GM08714 (cell line): ENCODE results near the gene P3R3URF.

ENCODE experiments used
- H3K4me3 ChIP-seq: fragments of 200-500 bp; sonication (Bioruptor generic); 2 replicates; pipeline ENCODE4 v1.5.1; 2014; ENCODE audit warnings: mild to moderate bottlenecking, low read length, inconsistent platforms
- ZNF274 ChIP-seq: IDR thresholded peaks from 2 replicates; pipeline ENCODE4 v1.6.1; 2012; ENCODE audit warnings: mild to moderate bottlenecking, low read depth, low read length

P3R3URF gene

DNA sequence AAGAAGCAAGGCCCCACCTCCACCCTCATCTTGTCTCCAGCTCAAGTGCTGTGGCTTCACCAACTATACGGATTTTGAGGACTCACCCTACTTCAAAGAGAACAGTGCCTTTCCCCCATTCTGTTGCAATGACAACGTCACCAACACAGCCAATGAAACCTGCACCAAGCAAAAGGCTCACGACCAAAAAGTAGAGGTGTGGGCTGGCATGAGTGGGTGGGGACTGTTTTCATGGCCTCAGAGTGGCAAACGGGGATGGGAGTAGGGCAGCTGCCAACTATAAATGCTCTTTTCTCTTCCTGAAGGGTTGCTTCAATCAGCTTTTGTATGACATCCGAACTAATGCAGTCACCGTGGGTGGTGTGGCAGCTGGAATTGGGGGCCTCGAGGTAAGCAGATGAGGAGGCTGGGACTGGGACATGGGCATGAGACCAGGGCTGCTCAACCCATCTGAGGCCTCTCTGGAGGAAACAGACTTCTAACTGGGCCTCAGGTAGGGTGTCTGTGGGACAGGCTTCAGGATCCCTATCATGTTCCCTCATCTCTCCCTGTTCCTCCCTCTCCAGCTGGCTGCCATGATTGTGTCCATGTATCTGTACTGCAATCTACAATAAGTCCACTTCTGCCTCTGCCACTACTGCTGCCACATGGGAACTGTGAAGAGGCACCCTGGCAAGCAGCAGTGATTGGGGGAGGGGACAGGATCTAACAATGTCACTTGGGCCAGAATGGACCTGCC is 8.8 kb upstream of the P3R3URF start:
- no peak for TF ChIP-seq ZNF274

DNA sequence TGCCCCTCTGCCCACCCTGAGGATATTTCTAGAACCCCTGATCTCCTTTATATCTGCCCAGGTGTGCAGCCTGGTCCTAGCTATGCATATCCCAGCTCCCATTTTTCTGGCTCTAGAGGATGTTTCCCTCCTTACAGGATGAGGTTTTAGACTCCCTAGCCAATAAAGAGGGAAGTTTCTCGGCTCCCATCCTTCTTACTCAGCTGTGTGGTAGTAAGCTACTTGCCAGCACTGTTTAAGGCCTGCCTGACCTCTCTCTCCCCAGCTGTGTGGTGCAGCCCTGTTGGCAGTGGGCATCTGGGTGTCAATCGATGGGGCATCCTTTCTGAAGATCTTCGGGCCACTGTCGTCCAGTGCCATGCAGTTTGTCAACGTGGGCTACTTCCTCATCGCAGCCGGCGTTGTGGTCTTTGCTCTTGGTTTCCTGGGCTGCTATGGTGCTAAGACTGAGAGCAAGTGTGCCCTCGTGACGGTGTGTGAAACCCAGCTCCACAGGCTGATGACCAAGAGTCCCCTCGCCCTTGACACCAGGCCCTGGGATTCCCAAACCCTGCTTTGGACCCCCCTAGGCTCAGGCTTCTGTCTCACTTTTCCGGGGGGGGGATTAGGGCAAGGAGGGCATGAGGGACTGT is 7.8 kb upstream of the P3R3URF start:
- TF ChIP-seq ZNF274 = no peak

More for the DNA sequence above, 8.8 kb upstream of the P3R3URF start:
- no peak overlapping the region for H3K4me3 ChIP-seq

DNA sequence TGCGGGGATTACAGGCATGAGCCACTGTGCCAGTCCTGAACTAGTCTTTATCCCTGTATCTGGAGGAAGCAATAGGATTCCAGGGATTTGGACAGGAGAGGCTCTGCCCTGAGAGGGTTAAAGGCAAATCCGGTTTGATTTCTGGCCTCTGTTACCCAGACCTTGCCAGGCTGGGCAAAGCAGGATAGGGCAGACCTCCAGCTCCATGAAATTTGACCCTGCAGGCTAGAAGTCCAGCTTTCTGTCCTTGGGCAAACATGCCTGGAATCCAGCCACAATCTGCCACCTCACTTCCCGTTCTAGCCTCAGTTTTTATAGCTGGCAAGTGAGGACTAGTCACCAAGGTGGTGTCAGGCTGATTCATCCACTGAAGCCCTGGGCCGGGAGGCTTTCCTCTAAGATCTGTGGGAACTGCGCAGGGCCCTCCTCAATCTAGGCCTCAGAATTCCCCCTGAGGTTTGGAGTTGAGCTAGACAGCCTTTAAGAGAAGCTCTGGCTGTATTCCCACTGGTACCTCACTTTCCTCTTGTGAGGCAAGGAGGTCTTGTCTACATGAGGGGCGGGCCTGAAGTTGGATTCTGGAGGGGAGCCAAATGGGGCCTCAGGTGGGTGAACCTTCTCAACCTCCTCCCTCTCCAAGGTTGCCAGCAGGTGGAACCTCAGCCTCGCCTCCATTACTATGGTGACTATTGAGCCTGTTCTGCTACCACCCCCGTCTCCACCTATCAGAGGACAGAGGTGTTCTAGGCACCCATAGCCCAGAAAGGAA is 7.0 kb upstream of the P3R3URF start:
- TF ChIP-seq ZNF274 = no peak
- no peak overlapping the region for H3K4me3 ChIP-seq

More for the DNA sequence above, 7.8 kb upstream of the P3R3URF start:
- no peak overlapping the region for H3K4me3 ChIP-seq

DNA sequence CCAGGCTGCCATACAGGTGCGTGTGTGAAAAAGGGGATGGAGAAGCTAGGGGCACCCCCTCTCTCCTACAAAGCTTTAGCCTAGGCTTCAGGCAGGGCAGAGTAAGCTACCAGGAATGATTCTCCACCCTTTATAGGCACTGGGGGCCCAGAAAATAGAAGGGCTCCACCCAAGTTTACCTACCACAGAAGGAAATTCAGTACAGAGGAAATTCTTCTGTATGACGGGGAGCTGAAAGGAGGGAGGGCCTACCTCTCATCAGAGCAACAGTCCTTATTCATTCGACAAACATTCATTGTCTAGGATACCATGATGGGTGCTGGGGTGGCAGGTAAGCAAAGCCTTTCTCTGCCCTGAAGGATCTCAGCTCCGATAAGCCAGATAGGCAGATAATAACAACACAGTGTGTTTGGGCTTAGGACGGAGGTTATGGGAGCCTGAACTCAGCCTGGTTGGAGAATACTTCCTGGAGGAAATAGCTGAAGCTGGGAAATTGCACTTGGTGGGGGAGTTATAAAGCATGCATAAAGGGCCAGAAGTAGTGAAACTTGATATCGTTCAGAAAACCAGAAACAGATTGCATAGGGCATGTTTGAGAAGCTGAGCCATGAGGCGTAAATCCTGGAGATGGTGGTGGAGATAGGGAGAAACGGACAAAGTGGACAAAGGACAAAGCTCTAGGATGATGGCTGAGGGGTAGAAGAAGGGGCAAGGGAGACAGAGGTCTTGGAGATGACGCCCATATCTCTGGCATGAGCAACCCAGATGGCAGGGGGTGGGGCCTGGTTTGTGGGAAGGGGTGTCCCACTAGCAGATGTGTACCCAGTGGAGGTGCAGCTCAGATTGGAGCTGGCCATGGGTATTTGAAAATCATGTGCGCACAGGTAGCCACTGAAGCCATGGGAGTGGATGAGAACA is 5.3 kb upstream of the P3R3URF start:
- H3K4me3 ChIP-seq = no peak overlapping the region

DNA sequence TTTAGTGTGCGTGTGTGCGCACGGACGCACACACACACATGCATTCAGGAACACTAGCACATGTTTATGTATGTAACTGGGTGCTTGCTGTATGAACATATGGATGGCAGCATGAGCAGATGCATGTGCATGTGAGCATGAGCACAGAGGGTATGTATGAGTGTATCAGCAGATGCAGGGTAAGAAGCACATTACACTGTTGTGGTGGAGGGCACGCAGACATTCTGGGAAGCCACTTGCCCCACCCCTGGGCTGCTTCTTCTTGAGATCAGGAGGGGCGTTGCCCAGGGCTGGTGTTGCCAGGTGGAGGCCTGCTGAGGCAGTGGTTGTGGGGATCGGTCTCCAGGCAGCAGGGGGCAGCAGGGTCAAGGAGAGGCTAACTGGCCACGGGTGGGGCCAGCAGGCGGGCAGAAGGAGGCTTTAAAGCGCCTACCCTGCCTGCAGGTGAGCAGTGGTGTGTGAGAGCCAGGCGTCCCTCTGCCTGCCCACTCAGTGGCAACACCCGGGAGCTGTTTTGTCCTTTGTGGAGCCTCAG is 3.9 kb upstream of the P3R3URF start:
- TF ChIP-seq ZNF274 = no peak

More for the DNA sequence above, 5.3 kb upstream of the P3R3URF start:
- no peak for TF ChIP-seq ZNF274

DNA sequence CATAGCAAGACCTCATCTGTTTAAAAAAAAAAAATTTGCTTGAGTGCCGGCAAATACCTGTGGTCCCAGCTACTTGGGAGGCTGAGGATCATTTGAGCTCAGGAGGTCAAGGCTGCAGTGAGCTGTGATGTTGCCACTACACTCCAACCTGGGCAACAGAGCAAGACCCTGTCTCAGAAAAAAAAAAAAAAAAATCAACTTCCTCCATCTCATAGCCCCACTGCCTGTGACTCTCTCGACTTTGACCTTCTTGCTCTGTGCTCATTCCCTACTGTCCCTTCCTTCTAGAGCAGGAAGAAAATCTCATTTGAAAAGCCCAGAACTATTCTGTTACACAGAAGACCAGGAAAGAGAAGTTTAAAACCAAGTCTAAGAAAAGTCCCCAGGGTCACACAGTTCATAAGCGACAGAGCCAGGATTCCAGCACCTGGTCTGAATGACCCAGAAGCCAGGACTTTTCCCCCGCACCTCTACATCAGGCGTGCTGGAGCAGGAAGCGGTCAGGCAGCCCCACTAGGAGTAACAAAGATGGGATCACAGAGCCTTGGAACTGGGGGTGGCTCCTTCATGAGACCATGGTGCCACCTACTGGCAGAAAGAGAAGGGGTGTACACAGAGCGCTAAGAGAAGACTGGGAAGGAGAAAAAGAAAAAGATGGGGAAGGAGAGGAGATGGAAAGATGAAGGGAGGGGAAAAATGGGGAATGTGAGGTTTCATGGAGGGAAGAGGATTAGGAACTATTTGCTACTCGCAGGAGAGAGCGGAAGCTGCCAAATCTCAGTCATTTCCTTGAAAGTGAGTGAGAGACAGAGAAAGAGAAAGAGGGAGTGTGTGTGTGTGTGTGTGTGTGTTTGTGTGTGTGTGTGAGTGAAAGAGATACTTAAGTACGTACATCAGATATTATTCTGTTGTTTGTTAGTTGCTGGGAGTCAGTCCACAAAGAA is 3.1 kb upstream of the P3R3URF start:
- H3K4me3 ChIP-seq = no peak overlapping the region
- TF ChIP-seq ZNF274 = no peak

More for the DNA sequence above, 3.9 kb upstream of the P3R3URF start:
- no peak overlapping the region for H3K4me3 ChIP-seq

DNA sequence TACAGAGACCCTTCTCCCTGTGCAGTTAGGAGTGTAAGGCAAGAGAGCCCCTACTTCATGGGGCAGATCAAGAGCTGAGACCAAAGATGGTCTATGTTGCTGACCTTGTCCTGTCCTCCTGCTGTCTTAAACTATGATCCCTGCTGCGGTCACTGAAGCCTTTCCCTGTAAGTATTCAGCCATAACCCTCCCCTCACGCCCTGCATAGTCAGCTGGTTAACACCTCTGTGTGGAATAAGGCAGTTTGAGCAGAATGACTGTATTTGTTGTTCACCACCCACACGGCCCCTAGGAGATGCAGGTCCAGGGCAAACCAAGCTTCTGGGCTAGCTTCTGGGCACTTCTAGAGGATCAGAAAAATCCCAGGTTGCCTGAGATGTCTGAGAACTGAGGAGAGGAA is 1.0 kb downstream of the P3R3URF start:
- H3K4me3 ChIP-seq = no peak overlapping the region
- no peak for TF ChIP-seq ZNF274

DNA sequence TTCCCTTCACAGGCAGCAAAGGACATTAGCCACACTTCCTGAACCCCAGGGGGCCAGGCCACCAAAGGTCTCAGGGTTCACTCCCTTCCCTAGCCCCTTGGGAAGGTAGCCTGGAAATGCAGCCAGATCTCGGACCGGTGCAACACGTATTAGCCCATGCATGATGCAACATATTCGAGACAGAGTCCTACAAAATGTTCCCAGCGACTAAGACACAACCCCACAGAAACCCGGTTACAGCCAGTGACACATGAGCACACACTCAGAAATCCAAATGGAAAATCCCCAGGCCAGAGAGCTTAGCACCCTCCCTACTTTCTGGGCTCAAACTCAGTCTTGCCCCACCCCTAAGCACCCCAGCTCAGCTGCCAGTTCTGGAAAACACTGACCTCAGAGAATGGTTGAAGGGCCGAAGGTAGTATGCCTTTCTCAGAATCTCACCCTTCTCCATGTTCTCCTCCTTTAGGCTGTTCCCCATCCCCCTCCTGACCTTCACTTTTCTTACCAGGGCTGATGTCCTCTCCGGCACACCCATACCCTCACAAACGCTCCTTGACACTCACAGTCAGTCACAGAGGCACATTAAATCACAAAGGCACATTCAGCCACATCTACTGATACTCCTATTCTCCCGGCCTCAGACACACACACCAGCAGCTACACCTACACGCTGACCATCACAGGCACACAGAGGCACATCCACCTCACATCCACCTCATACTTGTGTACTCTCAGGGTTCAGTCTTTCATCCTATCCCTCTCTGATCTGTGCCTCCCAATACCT is 1.6 kb downstream of the P3R3URF start, which contains the start of gene TSPAN1:
TSS of gene TSPAN1 (plus strand) at position 640 of the 784 bp plus-strand sequence. CDS start 6,021 bp downstream, outside the sequence.
- H3K4me3 ChIP-seq = no peak within 1 kb of the TSS
- TF ChIP-seq ZNF274 = no peak

DNA sequence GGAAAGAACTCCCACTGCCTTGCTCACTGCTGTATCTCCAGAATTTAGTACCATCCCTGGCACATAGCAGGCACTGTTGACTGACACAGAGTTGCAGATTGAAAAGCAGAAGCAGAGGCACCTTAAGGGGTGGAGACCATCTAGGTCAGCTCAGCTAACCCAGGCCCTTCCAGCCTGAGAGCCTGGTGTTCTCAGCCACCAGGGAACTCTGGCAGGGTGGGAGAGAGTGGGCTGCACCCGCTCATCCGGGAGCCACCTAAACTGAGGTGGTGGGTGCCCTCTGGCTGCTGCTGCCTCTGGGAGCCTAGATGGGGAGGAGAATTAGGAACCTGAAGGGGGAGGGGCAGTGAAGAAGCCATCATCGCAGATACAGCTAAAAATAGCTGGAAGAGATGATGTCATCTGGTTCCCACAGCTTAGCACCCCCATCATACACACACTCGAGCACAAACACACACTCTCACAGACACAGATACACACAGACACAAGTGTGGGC is 2.9 kb downstream of the P3R3URF start:
- no peak overlapping the region for H3K4me3 ChIP-seq
- TF ChIP-seq ZNF274 = no peak

DNA sequence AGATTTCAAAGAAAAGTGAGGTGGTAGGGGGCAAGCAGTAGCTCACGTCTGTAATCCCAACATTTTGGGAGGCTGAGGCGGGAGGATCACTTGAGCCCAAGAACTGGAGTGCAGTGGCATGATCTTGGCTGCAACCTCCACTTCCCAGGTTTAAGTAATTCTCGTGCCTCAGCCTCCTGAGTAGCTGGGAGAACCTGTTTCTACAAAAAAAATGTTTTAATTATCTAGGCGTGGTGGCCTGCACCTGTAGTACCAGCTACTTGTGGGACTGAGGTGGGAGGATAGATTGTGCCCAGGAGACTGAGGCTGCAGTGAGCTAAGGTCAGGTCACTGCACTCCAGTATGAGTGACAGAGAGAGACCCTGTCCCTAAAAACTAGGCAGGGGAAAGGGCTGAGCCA is 4.0 kb downstream of the P3R3URF start:
- TF ChIP-seq ZNF274 = no peak
- no peak overlapping the region for H3K4me3 ChIP-seq

DNA sequence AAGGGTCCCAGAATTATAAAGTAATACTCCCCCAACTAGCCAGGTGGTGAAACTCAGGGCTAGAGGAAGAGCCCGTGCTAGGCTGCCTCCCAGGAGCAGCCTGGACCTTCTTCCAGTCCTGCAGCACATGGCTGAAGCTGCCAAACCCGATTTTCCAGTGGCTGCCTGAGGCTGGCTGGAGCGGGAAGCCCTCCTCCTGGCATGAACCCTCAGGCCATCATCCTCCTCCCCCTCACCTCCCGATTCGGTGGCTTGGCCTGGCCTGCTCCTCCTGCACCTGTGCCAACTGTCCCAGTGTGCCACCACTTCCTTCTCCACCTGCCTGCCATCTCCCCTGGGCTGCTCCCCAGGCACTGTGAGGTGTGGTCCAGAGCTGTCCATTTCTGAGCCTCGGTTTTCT is 4.4 kb downstream of the P3R3URF start:
- no peak for TF ChIP-seq ZNF274
- H3K4me3 ChIP-seq = no peak overlapping the region

DNA sequence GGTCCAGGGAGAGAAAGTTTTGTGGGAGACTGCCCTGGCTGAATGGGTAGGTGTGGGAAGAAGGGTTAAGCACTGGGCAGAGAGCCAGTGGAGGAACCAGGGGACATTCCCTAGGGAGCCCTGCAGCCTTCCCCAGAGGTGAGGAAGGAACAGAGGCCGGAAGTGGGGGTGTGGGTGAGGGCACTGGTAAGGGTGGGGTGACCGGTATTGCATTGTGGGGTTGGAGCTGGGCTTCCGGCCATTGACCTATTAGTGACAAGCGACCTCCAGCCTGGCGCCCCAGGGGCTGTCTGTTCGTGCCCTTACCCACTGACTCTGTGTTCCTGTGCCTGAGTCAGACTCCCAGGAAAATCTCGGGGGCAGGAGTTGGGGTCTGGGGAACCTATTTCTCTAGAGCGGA is 4.9 kb downstream of the P3R3URF start:
- no peak overlapping the region for H3K4me3 ChIP-seq
- TF ChIP-seq ZNF274 = no peak
